HG03460 (cell line): ENCODE measurements around the gene PCDH9.

ENCODE experiments used
- ATAC-seq: cut with Tn5 transposase; IDR thresholded peaks from one replicate; pipeline ENCODE4 v1.9.1; 2021; ENCODE audit not compliant: unreplicated experiment

The PCDH9 gene

DNA sequence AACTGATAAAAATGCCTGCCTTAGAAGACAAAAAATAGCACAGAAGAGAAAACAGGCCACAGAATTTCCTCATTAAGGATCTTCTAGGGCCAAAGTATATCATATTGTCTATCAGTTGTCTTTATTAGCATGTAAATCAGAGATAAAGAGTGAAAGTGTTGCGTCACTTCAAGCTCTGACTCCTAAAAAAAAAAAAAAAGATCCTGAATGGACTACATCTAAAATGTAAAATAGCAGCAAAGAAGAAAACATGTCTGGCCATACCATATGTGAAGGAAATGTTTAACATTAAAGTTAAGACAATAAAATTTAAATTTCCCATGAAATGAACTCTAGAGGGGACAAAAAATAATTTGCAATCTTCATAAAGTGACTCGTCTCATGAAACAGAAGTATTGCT lies 237.4 kb downstream of the PCDH9 start:
- no peak for ATAC-seq

DNA sequence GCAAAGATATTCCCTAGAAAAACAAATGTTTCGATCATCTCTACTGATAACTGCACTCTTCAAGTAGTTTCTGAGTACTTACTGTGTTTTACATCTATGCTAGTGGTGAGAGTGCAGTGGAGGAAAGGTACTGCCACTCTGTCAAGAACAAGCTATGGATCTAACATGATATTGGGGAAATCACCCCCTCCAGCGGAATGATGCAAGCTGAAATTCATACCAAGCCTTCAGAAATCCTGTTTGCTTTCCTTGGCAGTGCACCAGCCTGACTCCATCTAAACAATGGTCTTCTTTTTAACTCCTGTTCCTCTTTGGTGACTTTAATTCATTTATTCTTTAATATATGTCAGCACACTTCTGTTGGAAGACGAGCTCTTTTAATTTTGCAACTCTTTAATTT lies 238.0 kb downstream of the PCDH9 start:
- ATAC-seq: no peak

DNA sequence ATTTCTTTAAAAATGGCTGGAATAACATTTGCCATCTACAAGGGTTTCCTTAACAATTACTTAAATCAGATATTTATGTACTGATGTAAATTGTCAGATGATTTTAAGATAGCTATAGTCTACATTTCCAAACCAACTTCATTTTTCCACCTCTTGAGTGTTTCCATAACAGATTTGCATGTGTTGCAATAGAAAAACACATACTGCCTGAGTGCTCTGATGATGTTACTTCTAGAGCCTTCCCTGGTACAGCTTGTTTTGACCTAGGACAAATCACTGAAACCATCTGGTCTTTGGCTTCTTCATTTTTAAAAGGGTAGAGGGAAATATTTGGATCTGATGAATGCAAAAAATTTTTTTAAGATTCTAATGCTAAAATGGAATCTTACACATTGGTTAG lies 245.9 kb downstream of the PCDH9 start:
- ATAC-seq: no peak

DNA sequence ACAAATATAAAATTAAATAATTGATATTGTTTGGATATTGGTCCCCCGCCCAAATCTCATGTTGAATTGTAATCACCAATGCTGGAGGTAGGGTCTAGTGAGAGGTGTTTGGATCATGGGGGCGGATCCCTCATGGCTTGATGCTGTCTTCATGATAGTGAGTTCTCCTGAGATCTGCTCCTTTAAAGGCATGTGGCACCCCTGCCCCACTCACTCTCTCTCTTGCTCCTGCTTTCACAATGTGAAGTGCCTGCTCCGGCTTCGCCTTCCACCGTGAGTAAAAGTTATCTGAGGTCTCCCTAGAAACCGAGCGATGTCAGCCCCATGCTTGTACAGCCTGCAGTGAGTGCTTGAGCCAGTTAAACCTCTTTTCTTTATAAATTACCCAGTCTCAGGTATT lies 248.2 kb downstream of the PCDH9 start:
- ATAC-seq: no peak

DNA sequence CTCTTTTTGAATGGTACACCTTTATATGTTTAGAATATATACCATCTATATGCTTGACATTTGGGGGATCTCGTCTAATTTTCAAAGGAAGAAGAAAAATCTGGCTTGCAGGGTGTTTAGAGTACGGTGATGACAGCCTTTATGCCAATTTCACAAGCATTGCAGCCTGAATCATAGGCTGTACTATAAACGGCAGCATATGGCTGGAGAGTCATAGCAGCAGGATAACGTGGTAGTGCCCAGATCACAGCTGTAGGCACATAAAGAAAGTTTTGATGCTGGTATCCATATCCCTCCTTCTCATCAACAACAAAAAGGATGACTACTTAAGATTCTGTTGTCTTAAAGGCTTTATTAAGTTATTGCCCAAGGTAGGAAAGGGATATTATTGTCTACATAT lies 253.0 kb downstream of the PCDH9 start:
- no peak for ATAC-seq

DNA sequence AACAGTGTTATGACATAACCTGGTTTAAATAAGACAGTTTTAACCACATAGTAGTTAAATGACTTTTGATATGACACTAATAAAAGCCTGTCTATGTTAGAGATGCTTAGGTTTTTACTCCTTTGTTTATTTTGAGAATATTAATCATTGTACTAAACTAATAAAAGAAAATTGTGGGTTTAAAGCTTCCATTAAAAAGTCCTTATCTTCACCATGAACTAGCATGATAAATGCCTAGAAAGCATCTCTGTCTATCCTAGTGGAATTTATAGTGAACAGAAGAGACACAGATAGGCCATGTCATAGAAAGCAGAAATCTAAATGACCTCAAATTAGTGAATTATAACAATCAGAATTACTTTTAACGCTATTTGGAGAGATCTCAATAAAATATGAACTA lies 255.2 kb downstream of the PCDH9 start:
- ATAC-seq: no peak

DNA sequence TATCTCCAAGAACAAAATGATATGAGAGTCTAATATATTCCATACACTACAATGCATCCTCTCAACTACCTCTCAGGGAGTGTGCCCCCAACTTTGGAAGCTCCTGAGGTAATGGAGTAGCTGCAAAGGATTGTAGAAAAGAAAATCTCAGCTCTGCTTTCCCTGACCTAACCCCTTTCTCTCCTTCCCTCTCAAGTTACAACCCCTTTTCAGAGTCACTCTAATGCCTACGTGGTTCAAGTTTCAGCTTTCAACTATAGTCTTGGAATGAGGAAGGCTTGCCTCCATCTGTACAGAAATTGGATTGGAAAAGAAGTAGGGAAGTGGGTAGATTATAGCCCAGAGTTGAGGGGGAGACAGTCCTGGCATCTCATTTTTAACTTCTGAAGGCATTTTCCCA lies 256.0 kb downstream of the PCDH9 start:
- ATAC-seq: no peak

DNA sequence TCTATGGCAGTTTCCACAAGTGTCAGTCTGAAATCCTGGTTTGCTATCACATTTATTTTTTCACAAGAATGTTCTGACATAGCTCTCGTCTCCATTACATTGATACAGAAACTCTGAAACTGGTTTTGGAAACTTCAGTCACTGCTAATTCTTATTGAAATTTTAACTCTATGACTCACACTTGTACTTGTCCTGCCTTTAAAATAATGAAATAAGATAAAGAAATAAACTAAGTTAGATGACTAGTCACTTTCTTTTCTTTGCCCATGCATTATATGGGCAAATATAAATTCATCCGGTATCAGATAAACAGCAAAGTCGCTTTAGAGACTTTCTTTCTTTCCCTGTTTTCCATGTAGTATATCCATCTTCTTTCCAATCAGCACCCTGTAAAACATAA lies 257.5 kb downstream of the PCDH9 start:
- ATAC-seq: no peak

DNA sequence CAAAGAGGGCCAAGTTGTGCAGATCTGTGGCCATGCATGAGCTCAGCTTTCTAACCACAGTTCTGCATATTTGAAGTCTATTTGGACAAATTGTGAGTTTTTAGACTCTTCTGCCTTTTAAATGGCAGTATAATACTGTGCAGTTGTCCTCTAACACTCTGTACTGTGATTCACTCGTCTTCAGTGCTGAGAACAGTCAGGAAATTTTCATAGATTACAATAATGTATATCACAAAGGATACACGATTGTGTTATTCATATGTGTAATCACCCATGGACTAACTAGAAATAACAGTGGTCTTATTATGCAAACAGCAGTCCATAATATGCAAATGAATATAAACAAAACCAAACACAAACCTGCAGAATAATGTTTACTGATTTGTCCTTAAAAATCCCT lies 259.1 kb downstream of the PCDH9 start:
- no peak for ATAC-seq

DNA sequence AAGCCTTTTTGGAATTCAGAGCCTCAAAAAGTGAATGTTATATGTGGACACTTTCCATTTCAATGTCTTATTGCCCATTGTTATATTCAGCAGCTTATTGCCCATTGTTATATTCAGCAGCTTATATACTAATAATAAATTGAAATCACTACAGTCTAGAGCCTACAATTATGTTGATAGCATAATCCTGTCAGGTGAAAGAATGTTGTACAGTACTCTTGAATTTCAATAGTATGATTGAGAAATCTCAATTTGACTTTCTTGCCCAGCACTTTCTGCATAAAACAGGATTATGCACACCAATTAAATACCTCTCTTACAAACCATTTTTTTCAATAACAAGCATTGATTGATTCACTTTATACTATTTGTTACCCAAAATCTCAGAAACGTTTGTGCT lies 260.8 kb downstream of the PCDH9 start:
- ATAC-seq: no peak

DNA sequence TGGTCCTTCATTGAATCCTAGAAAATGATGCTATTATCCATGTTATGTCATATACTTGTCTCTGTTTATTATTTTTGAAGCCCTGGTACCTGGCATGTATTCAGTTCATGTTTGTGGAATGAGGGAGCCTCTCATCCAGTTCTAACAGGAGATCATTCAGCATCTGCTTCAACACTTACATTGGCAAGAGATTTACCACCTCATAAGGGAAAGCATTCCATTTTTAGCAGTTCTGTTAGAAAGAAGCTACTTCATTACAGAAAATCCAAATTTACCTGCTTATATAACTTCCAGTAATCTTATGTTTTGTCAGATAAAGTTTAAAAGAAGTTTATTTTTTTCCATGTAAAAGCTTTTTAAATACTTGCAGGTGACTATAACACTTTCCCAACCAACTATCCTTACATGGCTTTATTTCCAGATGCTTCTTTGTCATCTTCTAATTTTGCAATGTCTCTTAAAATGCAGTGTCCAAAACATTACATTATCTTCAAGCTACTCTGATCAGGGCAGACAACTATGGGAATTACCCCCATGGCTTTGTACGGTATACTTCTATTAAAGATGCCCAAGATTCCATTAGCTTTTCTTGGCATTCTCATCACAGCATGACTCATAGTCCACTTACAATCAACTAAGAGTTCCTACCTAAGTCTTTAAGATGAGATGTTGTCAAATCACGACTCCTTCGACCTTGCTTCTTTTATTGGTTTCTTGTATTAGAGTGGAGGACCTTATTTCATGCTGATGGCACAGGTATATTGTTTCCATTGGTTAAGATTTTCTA lies 262.1 kb downstream of the PCDH9 start:
- ATAC-seq: no peak

DNA sequence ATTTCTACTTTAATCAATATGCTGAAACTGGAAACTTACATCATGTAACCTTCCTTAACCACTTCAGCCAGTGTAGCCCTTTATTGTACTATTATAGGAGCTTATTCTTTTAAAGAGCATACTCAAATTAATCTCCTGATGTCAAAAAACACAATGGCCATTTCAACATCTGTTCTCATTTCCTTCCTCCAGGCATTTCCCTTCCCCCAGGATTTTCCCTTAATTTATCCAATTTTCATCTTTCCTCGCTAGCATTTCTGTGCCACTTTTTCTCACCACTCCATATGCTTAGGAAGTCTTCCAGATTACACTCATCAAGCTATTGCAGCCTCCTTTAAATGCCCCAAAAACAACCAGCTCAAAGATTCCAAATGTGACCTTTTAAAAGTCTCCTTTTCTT lies 265.0 kb downstream of the PCDH9 start:
- no peak for ATAC-seq

DNA sequence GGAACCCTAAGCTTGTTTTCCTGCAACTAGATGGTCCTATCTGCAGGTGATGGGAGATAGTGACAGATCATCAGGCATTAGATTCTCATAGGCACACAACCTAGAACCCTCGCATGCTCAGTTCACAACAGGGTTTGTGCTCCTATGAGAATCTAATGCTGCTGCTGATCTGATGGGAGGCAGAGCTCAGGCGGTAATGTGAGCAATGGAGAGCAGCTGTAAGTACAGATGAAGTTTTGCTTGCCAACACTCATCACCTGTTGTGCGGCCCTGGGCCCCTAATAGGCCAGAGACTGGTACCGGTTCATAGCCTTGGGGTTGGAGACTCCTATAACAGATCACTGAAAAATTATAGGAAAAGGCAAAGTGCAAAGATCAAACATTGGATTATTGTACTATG lies 267.2 kb downstream of the PCDH9 start:
- ATAC-seq: no peak

DNA sequence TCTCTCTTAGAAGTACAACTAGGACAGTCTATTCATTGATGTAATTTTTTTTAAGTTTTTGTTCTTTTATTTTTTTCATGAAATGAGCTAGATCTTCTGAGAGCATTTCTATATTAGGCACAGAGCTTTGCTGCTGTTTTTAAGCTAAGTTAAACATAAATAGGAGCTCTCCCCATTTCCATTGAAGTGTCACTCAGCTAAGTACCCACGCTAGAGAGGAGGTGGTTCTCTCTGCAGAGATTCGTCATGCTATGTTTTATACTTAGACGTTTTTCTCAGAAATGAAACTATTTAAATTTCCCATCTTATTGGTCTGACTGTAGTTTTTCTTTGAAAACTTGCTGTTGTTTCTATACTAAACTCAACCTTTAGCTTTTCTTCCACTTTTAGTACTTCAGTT lies 271.5 kb downstream of the PCDH9 start:
- ATAC-seq: no peak

DNA sequence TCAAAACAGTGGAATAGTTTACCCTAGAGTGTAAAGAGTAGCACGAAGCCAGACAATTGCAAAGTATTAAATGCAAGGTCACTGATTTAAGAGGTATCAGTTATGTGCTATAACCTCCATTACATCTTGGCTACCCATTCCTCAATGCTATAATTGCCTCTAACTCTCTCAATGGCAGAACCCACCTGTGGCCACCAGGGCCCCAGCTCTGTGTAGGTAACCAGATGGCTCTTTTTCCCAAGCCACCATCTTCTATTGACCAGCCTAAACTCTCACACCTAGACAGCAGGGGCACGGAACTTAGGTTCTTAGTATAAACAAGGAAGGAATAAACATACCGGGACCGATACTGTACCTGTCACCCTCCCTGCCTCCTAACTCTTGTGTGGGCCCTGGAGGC lies 277.6 kb downstream of the PCDH9 start:
- ATAC-seq: no peak

DNA sequence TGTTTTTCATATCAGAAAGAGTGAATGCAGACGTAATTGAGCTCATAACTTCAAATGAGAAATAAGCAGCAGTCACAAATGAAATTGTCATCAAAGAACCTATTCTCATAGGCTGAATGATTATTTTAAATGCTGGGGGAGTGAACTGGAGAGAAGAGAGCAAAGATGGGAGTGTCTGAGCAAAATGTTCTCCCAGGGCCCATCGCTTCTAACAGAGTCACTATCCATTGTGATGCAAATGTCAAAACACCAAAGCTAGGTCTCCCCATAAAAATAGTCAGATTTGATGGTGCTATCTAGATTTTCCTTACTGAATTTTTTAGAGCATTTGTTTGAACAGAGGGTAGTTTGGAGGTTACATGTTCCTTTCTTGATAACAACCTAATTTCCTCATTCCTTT lies 278.7 kb downstream of the PCDH9 start:
- no peak for ATAC-seq

DNA sequence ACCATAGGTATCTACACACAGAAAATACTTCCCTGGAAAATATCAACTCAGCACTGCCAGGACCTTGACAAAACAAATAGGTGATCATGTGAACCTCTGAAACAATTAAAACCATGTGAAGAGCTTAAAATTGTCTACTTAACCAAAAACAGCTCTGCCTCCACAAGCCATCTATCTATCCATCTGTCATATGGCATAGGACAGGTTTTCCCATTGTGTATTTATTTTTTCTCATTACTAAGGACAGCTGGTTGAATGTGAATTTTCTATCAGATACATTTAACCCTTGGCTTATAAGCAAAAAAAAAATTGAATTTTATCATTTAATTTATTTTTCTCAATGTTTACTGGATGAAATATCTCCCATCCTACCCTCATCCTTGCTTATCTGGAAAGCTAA lies 279.5 kb downstream of the PCDH9 start:
- ATAC-seq: no peak

DNA sequence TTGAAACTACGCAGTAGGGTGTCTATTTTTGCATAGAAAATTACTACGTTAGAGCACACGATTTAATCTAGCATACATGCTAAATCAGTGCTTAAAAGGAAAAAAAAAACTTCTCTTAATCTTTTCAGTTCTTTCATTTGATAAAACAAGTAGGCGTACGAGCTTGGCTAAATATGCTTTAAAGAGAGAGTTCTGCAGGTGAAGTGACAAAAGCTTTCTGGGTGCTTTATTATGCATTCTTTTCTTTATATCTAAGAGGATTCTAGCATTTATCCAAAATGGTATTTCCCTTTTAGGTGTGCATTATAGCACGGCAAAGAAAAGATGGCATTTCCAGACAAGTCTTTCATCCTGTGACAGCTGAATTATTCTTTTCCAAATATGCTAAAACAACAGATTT lies 281.2 kb downstream of the PCDH9 start:
- ATAC-seq: no peak

DNA sequence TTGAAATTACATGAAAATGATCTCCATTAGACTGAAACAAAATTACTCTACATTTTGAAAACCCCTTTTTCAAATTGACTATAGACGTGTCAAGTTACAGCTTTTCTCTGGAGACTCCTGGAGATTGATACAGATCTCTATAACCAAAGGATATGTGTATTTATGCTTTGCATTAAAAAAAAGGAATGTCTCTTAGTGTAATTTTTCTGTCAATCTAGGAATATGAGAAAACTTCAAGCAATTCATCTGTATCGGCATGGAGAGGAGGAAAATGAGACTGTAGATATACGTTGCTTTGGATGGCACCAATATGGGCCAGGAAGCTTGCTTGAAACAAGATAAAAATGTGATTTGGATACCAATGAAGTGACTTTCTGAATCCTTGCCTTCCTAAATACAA lies 286.6 kb downstream of the PCDH9 start:
- no peak for ATAC-seq

DNA sequence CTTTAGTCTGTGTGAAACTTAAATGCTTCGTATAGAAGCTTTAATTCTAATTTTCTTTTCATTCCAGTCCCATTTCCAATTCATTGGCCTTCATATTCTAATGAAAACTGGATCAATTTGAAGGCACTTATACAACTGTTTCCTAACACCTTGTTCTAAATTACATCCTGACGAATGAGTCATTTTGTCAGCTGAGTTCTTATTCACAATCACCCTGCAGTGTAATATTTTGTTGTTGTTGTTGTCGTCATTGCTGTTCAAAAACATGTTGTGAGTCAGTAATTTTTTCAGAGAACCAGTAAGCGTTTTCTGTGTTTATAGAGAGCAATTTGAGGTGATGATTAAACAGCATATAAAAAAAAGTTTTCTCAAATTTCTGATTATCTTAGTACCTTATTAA lies 290.0 kb downstream of the PCDH9 start:
- no peak for ATAC-seq

DNA sequence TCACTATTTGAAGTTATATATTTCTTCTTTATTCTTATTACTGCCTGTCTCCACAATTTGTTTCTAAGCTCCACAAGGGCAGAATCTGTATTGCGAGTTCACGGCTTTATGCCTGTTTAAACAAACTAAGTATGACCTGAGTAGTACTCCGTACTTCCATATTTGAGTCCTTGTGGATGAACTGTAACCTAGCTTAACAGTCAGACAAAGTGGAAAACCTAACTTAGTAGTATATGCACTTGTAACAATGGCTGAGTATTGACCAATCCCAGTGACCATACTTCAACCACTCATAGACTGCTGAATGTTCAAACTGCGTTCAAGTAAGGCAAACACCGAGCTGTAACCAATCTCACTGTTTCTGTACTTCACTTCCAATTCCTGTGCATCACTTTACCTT lies 292.7 kb downstream of the PCDH9 start:
- no peak for ATAC-seq

DNA sequence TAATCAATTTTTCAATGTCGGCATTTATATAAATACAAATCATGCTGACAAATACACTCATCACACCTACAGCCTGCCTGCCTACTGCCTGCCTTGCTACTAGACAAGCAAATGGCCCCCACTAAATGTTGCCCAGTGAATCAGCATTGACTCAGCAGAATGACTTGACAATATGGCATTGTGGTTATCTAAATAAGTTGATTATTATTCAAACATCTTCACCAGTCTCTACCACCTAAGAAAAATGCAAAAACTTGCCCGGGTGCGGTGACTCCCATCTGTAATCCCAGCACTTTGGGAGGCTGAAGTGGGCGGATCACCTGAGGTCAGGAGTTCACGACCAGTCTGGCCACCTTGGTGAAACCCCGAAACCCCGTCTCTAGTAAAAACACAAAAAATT lies 296.1 kb downstream of the PCDH9 start:
- ATAC-seq: no peak

DNA sequence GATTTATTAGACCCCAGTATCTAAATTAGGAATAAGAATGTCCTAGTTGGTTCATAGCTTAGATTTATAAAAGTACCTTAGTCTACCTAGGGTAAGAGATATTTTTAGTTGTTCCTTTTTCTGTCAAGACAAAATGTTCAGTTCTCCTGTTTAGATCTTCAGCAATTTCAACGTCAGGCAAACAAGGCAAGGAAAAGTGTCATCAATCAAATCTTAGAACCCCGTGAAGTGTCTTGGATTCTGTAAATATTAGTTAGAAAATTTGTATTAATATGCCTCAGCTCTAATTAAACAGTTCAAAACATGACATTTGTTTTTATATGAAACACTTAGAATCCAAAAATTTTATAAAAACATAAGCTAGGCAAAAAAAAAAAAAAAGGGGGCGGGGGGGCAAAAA lies 296.6 kb downstream of the PCDH9 start:
- ATAC-seq: no peak
